ENCODE data around the gene PCDHGA9. TPM values are rescaled to one million over a fixed set of nuclear protein-coding genes. Genes with fewer than 3 reads are reported as not detected.
"Not testable (repeated sequence)": the region's sequence is repeated elsewhere in the genome, so short reads cannot be mapped to it uniquely, and the experiment has no call there.

The PCDHGA9 gene
- total and polyA plus RNA-seq, 5 donors from 2014 or later = not detected

DNA sequence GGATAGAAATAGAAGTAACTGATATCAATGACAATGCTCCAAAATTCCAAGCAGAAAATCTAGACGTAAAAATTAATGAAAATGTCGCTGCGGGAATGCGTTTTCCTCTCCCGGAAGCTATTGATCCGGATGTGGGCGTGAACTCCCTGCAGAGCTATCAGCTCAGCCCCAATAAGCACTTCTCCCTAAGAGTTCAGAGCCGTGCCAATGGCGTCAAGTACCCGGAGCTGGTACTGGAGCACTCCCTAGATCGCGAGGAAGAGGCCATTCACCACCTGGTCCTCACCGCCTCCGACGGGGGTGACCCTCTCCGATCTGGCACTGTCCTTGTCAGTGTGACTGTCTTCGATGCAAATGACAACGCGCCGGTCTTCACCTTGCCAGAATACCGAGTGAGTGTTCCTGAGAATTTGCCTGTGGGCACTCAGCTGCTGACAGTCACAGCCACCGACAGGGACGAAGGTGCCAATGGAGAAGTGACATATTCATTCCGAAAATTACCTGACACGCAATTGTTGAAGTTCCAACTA lies 11.0 kb downstream of the PCDHGA9 start:
- Mint-ChIP-seq H3K36me3 (peaks cover 19% of the 10 kb centered on the region), H3K4me3 (peak overlapping the region; percentile 85 to 93 (median 87))
- H3K27me3 ChIP-seq (ENCODE audit: control insufficient read depth, insufficient read depth, low read length) = peaks cover 57% of the 10 kb centered on the region

DNA sequence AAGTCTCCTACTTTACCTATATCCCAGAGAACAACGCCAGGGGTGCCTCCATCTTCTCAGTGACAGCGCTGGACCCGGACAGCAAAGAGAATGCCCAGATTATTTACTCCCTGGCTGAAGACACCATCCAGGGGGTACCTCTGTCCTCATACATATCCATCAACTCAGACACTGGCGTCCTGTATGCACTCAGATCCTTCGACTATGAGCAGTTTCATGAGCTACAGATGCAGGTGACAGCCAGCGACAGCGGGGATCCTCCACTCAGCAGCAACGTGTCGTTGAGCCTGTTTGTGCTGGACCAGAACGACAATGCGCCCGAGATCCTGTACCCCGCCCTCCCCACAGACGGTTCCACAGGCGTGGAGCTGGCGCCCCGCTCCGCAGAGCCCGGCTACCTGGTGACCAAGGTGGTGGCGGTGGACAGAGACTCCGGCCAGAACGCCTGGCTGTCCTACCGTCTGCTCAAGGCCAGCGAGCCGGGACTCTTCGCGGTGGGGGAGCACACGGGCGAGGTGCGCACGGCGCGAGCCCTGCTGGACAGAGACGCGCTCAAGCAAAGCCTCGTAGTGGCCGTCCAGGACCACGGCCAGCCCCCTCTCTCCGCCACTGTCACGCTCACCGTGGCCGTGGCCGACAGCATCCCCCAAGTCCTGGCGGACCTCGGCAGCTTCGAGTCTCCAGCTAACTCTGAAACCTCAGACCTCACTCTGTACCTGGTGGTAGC lies 12.1 kb downstream of the PCDHGA9 start:
- not testable (repeated sequence) for H3K36me3 ChIP-seq (ENCODE audit: control insufficient read depth, insufficient read depth, low read length); ATAC-seq (ENCODE audit: low read depth in 2 of 2); H3K4me3 ChIP-seq (ENCODE audit: low read depth, low read length); H3K27ac ChIP-seq (ENCODE audit: insufficient read depth, low read length, poor library complexity, severe bottlenecking); H3K27ac Mint-ChIP-seq; DNase-seq
- H3K27me3 ChIP-seq (ENCODE audit: control insufficient read depth, insufficient read depth, low read length) = peaks cover 56% of the 10 kb centered on the region
- peaks cover 18% of the 10 kb centered on the region for H3K36me3 Mint-ChIP-seq
- H3K4me1 Mint-ChIP-seq = peaks cover 0 to 26% (median 16%) of the 10 kb centered on the region in 4 donors
- peaks cover 14 to 36% of the 10 kb centered on the region in 2 experiments for H3K9me3 ChIP-seq (ENCODE audit: control insufficient read depth in 2 of 2, low read length in 2 of 2)
- H3K4me1 ChIP-seq (ENCODE audit: control insufficient read depth, insufficient read depth, low read length, poor library complexity, severe bottlenecking) = peaks cover 18% of the 10 kb centered on the region
- peaks cover 73% of the 10 kb centered on the region for H3K27me3 Mint-ChIP-seq
- peak overlapping the region; percentile 51 to 87 (median 62) for H3K4me3 Mint-ChIP-seq
- peaks cover 0 to 37% (median 17%) of the 10 kb centered on the region in 7 donors for H3K9me3 Mint-ChIP-seq

More for the DNA sequence above, 11.0 kb downstream of the PCDHGA9 start:
- DNase-seq (no peak), ATAC-seq (ENCODE audit: low read depth in 2 of 2) (no peak)
- H3K9me3 Mint-ChIP-seq = peaks cover 0 to 40% (median 20%) of the 10 kb centered on the region in 7 donors
- peaks cover 18% of the 10 kb centered on the region for H3K4me1 ChIP-seq (ENCODE audit: control insufficient read depth, insufficient read depth, low read length, poor library complexity, severe bottlenecking)
- no peaks in the 10 kb centered on the region for H3K36me3 ChIP-seq (ENCODE audit: control insufficient read depth, insufficient read depth, low read length)
- H3K4me1 Mint-ChIP-seq = peaks cover 0 to 26% (median 17%) of the 10 kb centered on the region in 4 donors
- H3K27me3 Mint-ChIP-seq = peaks cover 76% of the 10 kb centered on the region
- H3K4me3 ChIP-seq (ENCODE audit: low read depth, low read length) = peak overlapping the region; percentile 75
- peak overlapping the region in 1 of 3 donors; percentile 80 for H3K27ac Mint-ChIP-seq
- H3K9me3 ChIP-seq (ENCODE audit: control insufficient read depth in 2 of 2, low read length in 2 of 2) = peaks cover 16 to 36% of the 10 kb centered on the region in 2 experiments
- H3K27ac ChIP-seq (ENCODE audit: insufficient read depth, low read length, poor library complexity, severe bottlenecking) = no peak overlapping the region

DNA sequence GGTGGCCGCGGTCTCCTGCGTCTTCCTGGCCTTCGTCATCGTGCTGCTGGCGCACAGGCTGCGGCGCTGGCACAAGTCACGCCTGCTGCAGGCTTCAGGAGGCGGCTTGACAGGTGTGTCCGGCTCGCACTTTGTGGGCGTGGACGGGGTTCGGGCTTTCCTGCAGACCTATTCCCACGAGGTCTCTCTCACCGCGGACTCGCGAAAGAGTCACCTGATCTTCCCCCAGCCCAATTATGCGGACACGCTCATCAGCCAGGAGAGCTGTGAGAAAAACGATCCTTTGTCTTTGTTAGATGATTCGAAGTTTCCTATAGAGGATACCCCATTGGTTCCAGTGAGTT lies 12.7 kb downstream of the PCDHGA9 start:
- Mint-ChIP-seq H3K4me1 (peaks cover 0 to 26% (median 16%) of the 10 kb centered on the region in 4 donors), H3K36me3 (peaks cover 20% of the 10 kb centered on the region), H3K27me3 (peaks cover 73% of the 10 kb centered on the region), H3K9me3 (peaks cover 0 to 39% (median 18%) of the 10 kb centered on the region in 7 donors), H3K4me3 (peak overlapping the region in 2 of 4 donors; percentile 4 to 42)
- not testable (repeated sequence) for ATAC-seq (ENCODE audit: low read depth in 2 of 2); H3K36me3 ChIP-seq (ENCODE audit: control insufficient read depth, insufficient read depth, low read length); DNase-seq; H3K27ac ChIP-seq (ENCODE audit: insufficient read depth, low read length, poor library complexity, severe bottlenecking); H3K27ac Mint-ChIP-seq; H3K4me3 ChIP-seq (ENCODE audit: low read depth, low read length)
- peaks cover 18 to 41% of the 10 kb centered on the region in 2 experiments for H3K9me3 ChIP-seq (ENCODE audit: control insufficient read depth in 2 of 2, low read length in 2 of 2)
- H3K27me3 ChIP-seq (ENCODE audit: control insufficient read depth, insufficient read depth, low read length) = peaks cover 58% of the 10 kb centered on the region
- H3K4me1 ChIP-seq (ENCODE audit: control insufficient read depth, insufficient read depth, low read length, poor library complexity, severe bottlenecking) = peaks cover 18% of the 10 kb centered on the region

DNA sequence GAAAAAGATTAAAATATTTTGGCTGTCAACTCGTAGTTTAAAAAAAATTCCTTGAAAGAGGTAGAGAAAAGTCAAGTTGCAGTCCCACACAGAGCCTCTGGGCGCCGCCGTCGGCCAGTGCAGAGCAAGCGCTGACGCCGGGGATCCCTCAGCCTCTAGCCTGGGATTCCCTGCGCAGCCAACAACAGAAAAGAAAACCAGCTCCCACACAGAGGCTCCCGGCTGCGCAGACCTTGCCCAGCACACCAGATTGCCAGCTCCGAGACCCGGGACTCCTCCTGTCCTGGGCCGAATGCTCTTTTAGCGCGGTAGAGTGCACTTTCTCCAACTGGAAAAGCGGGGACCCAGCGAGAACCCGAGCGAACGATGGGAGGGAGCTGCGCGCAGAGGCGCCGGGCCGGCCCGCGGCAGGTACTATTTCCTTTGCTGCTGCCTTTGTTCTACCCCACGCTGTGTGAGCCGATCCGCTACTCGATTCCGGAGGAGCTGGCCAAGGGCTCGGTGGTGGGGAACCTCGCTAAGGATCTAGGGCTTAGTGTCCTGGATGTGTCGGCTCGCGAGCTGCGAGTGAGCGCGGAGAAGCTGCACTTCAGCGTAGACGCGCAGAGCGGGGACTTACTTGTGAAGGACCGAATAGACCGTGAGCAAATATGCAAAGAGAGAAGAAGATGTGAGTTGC lies 15.1 kb downstream of the PCDHGA9 start, which contains the start of gene PCDHGB7:
TSS of gene PCDHGB7 (plus strand) at position 184 of the 679 bp plus-strand sequence. CDS start at position 367, 183 bp downstream.
- H3K36me3 ChIP-seq (ENCODE audit: control insufficient read depth, insufficient read depth, low read length); H3K27ac ChIP-seq (ENCODE audit: insufficient read depth, low read length, poor library complexity, severe bottlenecking); H3K4me3 ChIP-seq (ENCODE audit: low read depth, low read length): not testable (repeated sequence)
- Histone ChIP-seq H3K9me3 (ENCODE audit: control insufficient read depth in 2 of 2, low read length in 2 of 2) (peaks cover 30 to 65% of the 10 kb centered on the region in 2 experiments), H3K27me3 (ENCODE audit: control insufficient read depth, insufficient read depth, low read length) (peaks cover 65% of the 10 kb centered on the region), H3K4me1 (ENCODE audit: control insufficient read depth, insufficient read depth, low read length, poor library complexity, severe bottlenecking) (peaks cover 21% of the 10 kb centered on the region)
- ATAC-seq (ENCODE audit: low read depth in 2 of 2) (peak; percentile 38 to 51), DNase-seq (peak in 1 of 3 donors; percentile 51)
- Mint-ChIP-seq H3K4me1 (peaks cover 0 to 38% (median 19%) of the 10 kb centered on the region in 4 donors), H3K36me3 (peaks cover 18% of the 10 kb centered on the region), H3K9me3 (peaks cover 0 to 53% (median 21%) of the 10 kb centered on the region in 7 donors), H3K27ac (peak within 1 kb of the TSS in 1 of 3 donors; percentile 83), H3K4me3 (peak within 1 kb of the TSS; percentile 39 to 66 (median 50)), H3K27me3 (peaks cover 80% of the 10 kb centered on the region)

DNA sequence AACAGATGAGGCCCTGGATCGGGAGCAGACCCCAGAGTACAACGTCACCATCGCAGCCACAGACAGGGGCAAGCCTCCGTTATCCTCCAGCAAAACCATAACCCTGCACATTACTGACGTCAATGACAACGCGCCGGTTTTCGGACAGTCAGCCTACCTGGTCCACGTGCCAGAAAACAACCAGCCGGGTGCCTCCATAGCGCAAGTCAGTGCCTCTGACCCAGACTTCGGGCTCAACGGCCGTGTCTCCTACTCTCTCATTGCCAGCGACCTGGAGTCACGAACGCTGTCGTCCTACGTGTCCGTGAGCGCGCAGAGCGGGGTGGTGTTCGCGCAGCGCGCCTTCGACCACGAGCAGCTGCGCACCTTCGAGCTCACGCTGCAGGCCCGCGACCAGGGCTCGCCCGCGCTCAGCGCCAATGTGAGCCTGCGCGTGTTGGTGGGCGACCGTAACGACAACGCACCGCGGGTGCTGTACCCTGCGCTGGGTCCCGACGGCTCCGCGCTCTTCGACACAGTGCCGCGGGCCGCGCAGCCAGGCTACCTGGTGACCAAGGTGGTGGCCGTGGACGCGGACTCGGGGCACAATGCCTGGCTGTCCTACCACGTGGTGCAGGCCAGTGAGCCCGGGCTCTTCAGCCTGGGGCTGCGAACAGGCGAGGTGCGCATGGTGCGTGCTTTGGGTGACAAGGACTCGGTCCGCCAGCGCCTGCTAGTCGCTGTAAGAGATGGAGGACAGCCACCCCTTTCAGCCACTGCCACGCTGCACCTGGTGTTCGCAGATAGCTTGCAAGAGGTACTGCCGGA lies 16.7 kb downstream of the PCDHGA9 start:
- Histone ChIP-seq H3K27me3 (ENCODE audit: control insufficient read depth, insufficient read depth, low read length) (peaks cover 58% of the 10 kb centered on the region), H3K4me1 (ENCODE audit: control insufficient read depth, insufficient read depth, low read length, poor library complexity, severe bottlenecking) (peaks cover 9% of the 10 kb centered on the region), H3K4me3 (ENCODE audit: low read depth, low read length) (no peak overlapping the region), H3K36me3 (ENCODE audit: control insufficient read depth, insufficient read depth, low read length) (no peaks in the 10 kb centered on the region), H3K9me3 (ENCODE audit: control insufficient read depth in 2 of 2, low read length in 2 of 2) (peaks cover 26 to 66% of the 10 kb centered on the region in 2 experiments), H3K27ac (ENCODE audit: insufficient read depth, low read length, poor library complexity, severe bottlenecking) (no peak overlapping the region)
- DNase-seq (no peak), ATAC-seq (ENCODE audit: low read depth in 2 of 2) (no peak)
- Mint-ChIP-seq H3K9me3 (peaks cover 0 to 49% (median 20%) of the 10 kb centered on the region in 7 donors), H3K4me1 (peaks cover 0 to 22% (median 7%) of the 10 kb centered on the region in 4 donors), H3K4me3 (peak overlapping the region in 1 of 4 donors; percentile 54), H3K27ac (no peak overlapping the region), H3K27me3 (peaks cover 70% of the 10 kb centered on the region), H3K36me3 (peaks cover 17% of the 10 kb centered on the region)

DNA sequence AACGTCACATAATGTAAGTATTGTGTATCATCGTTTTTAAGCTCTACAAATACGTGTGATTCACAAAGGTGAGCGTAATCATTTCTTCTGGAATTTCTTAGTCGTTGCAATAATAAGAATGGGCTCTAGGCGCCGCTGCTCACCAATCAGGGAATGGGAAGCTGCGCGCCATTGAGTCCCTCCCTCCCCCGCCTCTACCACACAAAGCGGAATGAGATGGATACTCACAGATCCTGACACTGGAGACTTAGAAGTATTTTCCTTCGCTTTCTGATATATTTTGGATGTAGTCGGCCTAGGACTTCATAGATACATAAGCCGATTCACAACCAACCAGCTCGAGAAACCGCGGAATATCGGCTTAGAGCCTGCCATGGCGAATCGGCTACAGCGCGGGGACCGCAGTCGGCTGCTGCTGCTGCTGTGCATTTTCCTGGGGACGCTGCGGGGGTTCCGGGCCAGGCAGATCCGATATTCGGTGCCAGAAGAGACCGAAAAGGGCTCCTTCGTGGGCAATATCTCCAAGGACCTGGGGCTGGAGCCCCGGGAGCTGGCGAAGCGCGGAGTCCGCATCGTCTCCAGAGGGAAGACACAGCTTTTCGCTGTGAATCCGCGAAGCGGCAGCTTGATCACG lies 18.4 kb downstream of the PCDHGA9 start, which contains the start of gene PCDHGA11:
TSS of gene PCDHGA11 (plus strand) at position 197 of the 634 bp plus-strand sequence. CDS start at position 374, 177 bp downstream.
- no peak for ATAC-seq (ENCODE audit: low read depth in 2 of 2)
- Mint-ChIP-seq H3K9me3 (peaks cover 0 to 48% (median 19%) of the 10 kb centered on the region in 7 donors), H3K27ac (peak within 1 kb of the TSS in 2 of 3 donors; percentile 26 to 58), H3K4me3 (peak within 1 kb of the TSS; percentile 54 to 80 (median 66)), H3K4me1 (peaks cover 0 to 19% (median 6%) of the 10 kb centered on the region in 4 donors), H3K36me3 (peaks cover 13% of the 10 kb centered on the region), H3K27me3 (peaks cover 69% of the 10 kb centered on the region)
- peaks cover 55% of the 10 kb centered on the region for H3K27me3 ChIP-seq (ENCODE audit: control insufficient read depth, insufficient read depth, low read length)
- peak in 1 of 3 donors; percentile 55 for DNase-seq
- peaks cover 24 to 60% of the 10 kb centered on the region in 2 experiments for H3K9me3 ChIP-seq (ENCODE audit: control insufficient read depth in 2 of 2, low read length in 2 of 2)
- peak within 1 kb of the TSS; percentile 34 for H3K4me3 ChIP-seq (ENCODE audit: low read depth, low read length)
- peaks cover 9% of the 10 kb centered on the region for H3K4me1 ChIP-seq (ENCODE audit: control insufficient read depth, insufficient read depth, low read length, poor library complexity, severe bottlenecking)
- no peaks in the 10 kb centered on the region for H3K36me3 ChIP-seq (ENCODE audit: control insufficient read depth, insufficient read depth, low read length)
- no peak within 1 kb of the TSS for H3K27ac ChIP-seq (ENCODE audit: insufficient read depth, low read length, poor library complexity, severe bottlenecking)
